Measurements from ENCODE around the gene VRK2.

Gene VRK2

DNA sequence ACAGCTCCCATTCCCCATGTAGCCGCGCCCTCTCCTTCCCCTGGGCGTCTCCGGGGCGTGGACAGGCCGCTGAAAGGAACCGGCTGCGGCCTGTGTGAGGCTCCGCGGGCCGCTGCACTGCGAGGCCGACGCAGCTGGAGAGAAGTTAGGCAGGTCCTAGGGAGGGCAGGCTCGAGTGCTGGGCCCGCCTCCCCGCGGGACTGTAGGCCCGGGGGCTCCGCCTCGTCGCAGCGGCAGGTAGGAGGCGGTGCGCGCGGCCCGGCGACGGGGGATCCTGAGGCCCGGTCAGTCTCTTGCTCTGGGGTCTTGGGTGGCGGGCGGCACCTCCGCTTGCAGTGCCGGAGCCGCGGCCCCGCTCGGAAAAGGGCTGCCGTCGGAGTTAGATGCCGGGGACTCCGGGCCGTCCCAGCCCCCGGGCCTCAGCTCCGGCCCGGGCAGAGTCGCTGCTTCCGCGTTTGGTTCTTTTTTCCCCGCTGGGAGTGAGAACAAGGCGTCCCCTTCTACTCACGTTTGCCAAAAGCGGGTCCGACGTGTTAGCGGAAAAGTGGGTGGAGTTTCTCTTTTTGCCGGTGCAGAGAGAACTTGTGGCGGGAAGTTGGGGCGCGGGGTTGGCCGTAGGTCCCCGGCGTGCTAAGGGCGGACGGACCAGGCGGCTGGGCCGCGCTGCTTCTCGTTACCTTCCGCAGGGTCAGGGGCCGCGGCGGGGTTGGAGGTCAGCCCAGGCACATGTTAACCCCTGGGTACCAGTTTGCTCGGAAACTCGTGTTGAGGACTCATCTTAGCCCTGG is at the start of gene VRK2:
Gene VRK2, plus strand, starts transcription at position 222 of the 788 bp plus-strand sequence. CDS start 2,026 bp downstream, outside the sequence.
- peak; percentile 95 for DNase-seq

- no peak for DNase-seq
These were observed 40.2 kb upstream of the VRK2 start for GRCh38 chr2:58006256-58006951.

GRCh38 chr2:58006952-58007284 is 39.7 kb upstream of the VRK2 start:
- no peak for DNase-seq

DNA sequence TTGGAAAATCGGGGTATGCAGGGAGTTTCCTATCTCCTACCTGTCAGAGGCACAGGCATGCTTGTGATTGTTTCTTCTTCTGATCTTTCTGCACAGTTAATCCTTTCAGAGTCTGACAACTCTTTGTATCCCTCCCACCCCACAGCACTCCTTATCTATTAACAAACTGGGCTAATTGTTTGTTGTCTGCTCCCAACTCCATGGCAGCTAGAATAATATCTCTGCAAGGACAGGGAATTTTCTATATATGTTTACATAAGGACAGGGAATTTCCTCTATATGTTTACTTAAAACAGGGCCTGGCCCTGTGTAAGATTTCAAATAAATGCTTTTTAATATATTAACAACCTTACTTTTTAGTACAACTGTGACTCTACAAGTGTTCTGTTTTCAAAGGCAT is 36.0 kb upstream of the VRK2 start:
- DNase-seq, result no peak

- no peak for DNase-seq
These were observed 27.4 kb upstream of the VRK2 start for GRCh38 chr2:58019229-58019628.

DNA sequence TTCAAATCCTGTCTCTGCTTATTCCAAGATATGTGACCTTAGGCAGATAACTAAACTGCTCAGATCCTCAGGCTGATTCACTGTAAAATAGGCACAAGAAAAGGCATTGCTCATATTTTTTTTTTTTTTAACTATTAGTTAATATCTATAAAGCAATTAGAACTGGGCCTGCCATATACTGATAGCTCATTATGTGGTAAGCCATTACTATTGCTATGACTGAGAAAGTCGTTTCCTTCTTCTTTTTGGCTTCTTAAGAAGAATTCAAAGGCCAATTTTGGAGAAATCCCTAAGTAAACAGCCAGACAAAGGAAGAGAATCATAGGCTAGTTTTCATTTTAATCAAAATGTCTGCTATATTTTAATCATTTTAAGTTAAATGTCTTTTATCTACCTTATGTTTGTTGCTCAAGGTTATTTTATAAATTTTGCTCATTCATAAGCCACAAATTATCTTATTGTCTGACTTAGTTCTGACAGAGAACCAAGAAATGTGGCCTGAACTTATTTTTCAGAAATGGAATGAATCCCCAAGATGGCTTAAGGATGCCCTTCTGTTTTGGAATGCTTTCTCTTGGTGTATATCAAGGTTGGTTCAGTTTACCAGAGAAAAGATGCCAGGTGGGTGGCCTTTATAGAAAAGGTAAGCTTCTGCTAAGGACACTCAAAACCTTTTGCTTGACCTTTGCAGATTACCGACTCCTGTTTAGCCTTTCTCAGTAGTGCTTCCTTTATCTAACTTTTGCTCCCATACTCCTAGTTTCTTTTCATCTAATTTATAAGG is 21.3 kb upstream of the VRK2 start:
- no peak for DNase-seq

GRCh38 chr2:58027029-58027428 is 19.6 kb upstream of the VRK2 start:
- DNase-seq, result no peak

DNA sequence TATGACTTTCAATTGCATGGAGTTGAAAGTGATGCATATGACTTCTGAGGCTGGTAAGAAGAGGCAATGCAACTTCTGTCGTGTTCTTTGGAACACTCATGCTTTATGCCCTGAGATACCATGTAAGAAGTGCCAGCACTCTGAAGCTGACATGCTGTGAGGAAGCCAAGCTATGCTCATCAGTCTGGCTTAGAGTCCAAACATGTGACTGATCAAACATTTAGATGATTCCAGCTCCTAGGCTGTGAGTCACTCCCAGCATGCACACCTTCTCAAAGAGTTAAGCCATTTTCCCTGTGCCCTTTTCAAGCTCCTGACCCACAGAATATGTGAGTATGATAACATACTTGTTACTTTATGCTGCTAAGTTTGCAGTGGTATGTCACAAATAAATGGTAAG is 15.8 kb upstream of the VRK2 start:
- DNase-seq, result no peak

GRCh38 chr2:58032016-58032763 is 14.4 kb upstream of the VRK2 start:
- DNase-seq, result no peak

DNA sequence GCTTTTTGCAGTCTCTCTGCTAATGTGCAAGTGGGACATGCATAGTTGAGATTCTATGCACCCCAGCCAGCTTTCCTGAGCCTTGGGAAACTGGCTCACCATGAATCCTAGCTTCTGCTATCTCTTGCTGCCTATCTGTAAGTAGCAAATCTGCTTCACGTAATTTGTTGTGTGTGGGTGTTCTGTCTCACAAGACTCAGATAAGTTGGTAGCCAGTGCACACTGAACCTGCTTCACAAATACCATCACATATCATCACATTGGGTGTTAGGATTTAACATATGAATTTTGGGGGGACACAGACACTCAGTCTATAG is 13.9 kb upstream of the VRK2 start:
- no peak for DNase-seq

DNA sequence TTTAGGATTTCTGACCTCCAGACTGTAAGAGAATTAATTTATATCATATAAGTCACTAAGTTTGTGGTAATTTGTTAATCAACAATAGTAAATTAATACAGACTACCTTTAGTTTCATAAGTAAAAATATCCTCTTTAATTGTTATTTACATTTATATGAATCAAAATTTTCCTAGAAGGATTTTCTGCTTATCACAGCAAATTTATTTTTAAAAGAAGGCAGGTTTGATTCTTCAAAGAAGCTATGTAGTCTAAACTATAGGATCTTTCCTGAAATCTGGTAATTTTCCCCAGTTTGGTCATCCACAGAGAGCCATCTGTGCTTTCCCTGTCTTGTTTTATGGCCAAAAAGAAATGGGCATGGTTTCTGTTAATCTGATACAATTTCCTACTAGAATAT is 13.1 kb upstream of the VRK2 start:
- no peak for DNase-seq

- no peak for DNase-seq
These were observed 11.3 kb upstream of the VRK2 start for GRCh38 chr2:58035352-58035751.

- no peak for DNase-seq
These were observed 7.4 kb upstream of the VRK2 start for GRCh38 chr2:58039170-58039611.

- DNase-seq, result peak; percentile 80
These were observed 4.1 kb upstream of the VRK2 start for GRCh38 chr2:58042486-58042970.

GRCh38 chr2:58044145-58044544 is 2.5 kb upstream of the VRK2 start:
- DNase-seq, result no peak

- no peak for DNase-seq
These were observed 849 bp upstream of the VRK2 start for GRCh38 chr2:58045580-58046334.

DNA sequence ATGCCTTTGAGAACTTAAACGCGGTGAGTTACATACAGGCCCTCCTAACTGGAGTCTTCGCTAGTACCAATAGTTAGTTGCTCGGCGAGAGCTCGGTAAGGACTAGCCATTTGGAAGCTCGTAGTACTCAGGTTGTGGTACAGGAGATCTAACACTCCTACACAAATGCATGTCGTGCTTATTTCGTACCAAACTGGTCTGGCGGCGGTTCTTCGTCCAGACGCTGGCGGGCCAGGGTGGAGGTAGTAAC is 346 bp upstream of the VRK2 start:
- no peak for DNase-seq

DNA sequence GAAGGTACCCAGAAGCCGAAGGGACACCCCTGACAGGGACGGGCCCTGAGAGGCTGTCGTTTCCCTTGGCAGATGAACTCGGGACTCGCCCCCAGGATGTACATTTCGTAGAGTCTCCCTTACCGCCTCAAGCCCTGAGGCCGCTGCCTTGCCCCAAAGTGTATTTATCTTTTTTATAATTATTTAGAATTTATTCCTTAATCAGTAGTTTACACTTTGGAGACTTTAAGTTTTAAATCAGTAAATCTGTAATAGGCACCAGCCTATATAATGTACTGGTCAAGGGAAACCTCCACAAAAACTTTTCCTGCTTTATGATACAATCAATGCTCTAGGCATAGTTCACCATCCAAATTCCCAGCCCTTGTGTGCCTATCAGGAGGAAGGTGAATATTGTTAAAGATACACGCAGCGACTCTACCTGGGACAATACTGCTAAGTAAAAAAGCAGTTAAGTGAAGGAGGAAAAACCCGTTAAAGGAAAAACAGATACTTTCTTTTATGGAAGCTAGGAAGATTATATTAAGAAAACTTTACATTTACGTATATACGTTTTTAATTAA is 848 bp downstream of the VRK2 start:
- no peak for DNase-seq

- no peak for DNase-seq
These were observed 1.4 kb downstream of the VRK2 start for GRCh38 chr2:58047961-58048360.

DNA sequence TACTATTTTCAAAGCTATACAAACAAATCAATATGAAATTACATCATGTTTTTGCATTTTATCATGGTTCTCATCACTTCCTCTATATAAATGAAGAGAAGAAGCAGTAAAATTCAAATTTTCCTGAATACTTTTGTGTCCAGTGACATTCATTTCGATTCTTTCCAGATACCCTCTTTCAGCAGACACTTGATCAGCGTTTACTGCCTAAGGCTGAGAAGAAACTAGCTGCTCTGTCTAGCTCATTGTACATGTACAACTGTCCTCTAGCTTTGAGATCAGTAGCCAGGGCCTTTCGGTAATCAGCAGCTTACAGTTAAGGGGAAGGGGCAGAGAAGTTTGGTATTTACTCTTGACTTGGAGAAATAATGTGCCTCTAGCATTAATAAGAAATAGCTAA is 4.8 kb downstream of the VRK2 start:
- DNase-seq, result no peak

DNA sequence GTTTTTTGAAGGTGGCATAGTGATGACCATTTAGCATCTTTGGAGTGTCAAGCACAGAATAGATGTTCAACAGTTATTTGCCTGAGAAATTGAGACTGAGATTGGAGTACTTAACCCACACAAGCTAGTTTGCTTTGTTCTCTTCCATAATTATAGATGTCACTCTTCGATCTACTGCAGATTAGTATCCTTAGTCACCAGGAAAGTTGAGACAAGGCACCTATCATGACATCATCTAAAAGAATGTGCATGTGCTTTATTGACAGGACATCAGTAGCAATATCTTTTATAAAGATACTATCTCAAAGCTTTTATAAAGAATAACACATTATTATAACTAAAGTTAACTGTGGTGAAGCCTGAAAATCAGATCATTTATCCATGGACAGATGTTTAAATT is 6.4 kb downstream of the VRK2 start:
- no peak for DNase-seq

DNA sequence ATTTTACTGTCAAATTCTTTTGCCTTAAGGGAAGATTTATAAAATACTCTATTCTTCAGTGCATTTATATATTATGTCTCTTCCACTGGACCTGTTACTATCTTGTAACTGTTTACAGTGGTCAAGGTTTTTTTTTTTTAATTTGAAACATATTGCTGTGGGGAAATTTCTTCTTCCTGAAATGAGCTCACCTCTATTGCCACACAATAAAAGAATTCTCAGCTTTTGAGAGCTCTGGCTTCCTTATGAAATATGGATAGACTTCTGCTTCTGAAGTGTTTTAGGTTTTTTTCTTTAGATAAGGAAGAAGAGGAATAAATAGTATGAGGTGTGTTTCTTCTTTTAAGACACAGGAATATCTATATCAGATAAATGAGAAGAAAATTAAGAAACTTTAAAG is 7.7 kb downstream of the VRK2 start:
- peak; percentile 52 for DNase-seq

All from NCI-H226 (cell line).